SU-DHL-6 (cell line): Measurements from ENCODE around the gene SEMG1.

ENCODE experiments used
- EZH2phosphoT487 ChIP-seq: fragments of 200-600 bp; sonication (generic), shearing (Covaris generic); conservative IDR thresholded peaks from 2 replicates; pipeline ENCODE4 v1.6.1; 2018; ENCODE audit warnings: mild to moderate bottlenecking, antibody characterized with exemption, low read length, moderate library complexity, mixed read lengths
- TF ChIP-seq, protein P1 (sequence below): fragments of 200-600 bp; sonication (generic); IDR thresholded peaks from one replicate; pipeline ENCODE4 v1.5.1; 2017; ENCODE audit warnings: antibody characterized with exemption, mild to moderate bottlenecking, low read length, moderate library complexity; ENCODE audit not compliant: insufficient read depth, poor library complexity, severe bottlenecking

GRCh38 chr20:45257711-45258110 lies 50.9 kb downstream of the SEMG1 start:
- TF ChIP-seq, protein P1, sequence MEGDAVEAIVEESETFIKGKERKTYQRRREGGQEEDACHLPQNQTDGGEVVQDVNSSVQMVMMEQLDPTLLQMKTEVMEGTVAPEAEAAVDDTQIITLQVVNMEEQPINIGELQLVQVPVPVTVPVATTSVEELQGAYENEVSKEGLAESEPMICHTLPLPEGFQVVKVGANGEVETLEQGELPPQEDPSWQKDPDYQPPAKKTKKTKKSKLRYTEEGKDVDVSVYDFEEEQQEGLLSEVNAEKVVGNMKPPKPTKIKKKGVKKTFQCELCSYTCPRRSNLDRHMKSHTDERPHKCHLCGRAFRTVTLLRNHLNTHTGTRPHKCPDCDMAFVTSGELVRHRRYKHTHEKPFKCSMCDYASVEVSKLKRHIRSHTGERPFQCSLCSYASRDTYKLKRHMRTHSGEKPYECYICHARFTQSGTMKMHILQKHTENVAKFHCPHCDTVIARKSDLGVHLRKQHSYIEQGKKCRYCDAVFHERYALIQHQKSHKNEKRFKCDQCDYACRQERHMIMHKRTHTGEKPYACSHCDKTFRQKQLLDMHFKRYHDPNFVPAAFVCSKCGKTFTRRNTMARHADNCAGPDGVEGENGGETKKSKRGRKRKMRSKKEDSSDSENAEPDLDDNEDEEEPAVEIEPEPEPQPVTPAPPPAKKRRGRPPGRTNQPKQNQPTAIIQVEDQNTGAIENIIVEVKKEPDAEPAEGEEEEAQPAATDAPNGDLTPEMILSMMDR = no peak
- TF ChIP-seq EZH2phosphoT487 = no peak
